ENCODE measurements around the gene MTAP.

GRCh38 chr9:21795483-21795882, 7.0 kb upstream of the MTAP start:
- TF ChIP-seq EZH2 (IDR thresholded peaks at IDR 0.05; ENCODE audit: low read length, unreplicated experiment) (no peak), CTCF (conservative IDR thresholded peaks at IDR 0.05; ENCODE audit: low read depth, low read length) (no peak)

Measured in PC-3 (cell line).